WTC11 (cell line): ENCODE measurements around the gene LRRC66. TPM values are rescaled to one million over a fixed set of nuclear protein-coding genes. Genes with fewer than 3 reads are reported as not detected.

Source experiments
- ATAC-seq: fragments of 200-7000 bp; cut with Tn5 transposase; 2 replicates; pipeline ENCODE4 v1.10.0; 2021; ENCODE audit warnings: mild to moderate bottlenecking, moderate library complexity
- CTCF ChIA-PET: fragments of 300-600 bp; sonication (Branson Sonifier 250); formaldehyde crosslinking; loops from one replicate; lab custom pipeline; 2021; ENCODE audit warnings: antibody characterized with exemption; lab: Charles Lee
- POLR2A ChIA-PET: fragments of 350-600 bp; sonication (Branson Sonifier 250); formaldehyde crosslinking; loops from one replicate; lab custom pipeline; 2021; ENCODE audit warnings: antibody characterized with exemption; lab: Charles Lee
- DNase-seq: peaks from one replicate; pipeline ENCODE4 v3.0.0; 2021; ENCODE audit warnings: low spot score
- H3K27ac Mint-ChIP-seq: 2 replicates; pipeline ENCODE4 v1.8.0; 2021; ENCODE audit warnings: mixed read lengths
- H3K27me3 Mint-ChIP-seq: 2 replicates; pipeline ENCODE4 v1.8.0; 2021; ENCODE audit warnings: low read depth, mild to moderate bottlenecking, moderate library complexity, mixed read lengths
- H3K36me3 Mint-ChIP-seq: 2 replicates; pipeline ENCODE4 v1.8.0; 2021; ENCODE audit warnings: mixed read lengths
- H3K4me1 Mint-ChIP-seq: 2 replicates; pipeline ENCODE4 v1.8.0; 2022; ENCODE audit warnings: mixed read lengths
- H3K4me3 Mint-ChIP-seq: 2 replicates; pipeline ENCODE4 v1.8.0; 2021; ENCODE audit warnings: mild to moderate bottlenecking, moderate library complexity, mixed read lengths
- H3K9me3 Mint-ChIP-seq: 2 replicates; pipeline ENCODE4 v1.8.0; 2021; ENCODE audit warnings: mixed read lengths
- CREM ChIP-seq: sonication (generic); formaldehyde crosslinking; IDR thresholded peaks from 2 replicates; pipeline ENCODE4 v1.8.1; 2022; ENCODE audit warnings: mild to moderate bottlenecking, missing genetic modification reagents, moderate library complexity
- EMX1 ChIP-seq: fragments of 250-450 bp; sonication (Bioruptor Pico); IDR thresholded peaks from 2 replicates; pipeline ENCODE4 v1.8.0; 2021; ENCODE audit warnings: mild to moderate bottlenecking
- ETV6 ChIP-seq: sonication (generic); formaldehyde crosslinking; IDR thresholded peaks from 2 replicates; pipeline ENCODE4 v1.8.1; 2022; ENCODE audit warnings: mild to moderate bottlenecking, missing genetic modification reagents
- FOXK1 ChIP-seq: sonication (generic); formaldehyde crosslinking; IDR thresholded peaks from 2 replicates; pipeline ENCODE4 v1.8.0; 2022; ENCODE audit warnings: mild to moderate bottlenecking, moderate library complexity, missing genetic modification reagents
- MYBL2 ChIP-seq: sonication (generic); formaldehyde crosslinking; IDR thresholded peaks from 2 replicates; pipeline ENCODE4 v1.8.1; 2023; ENCODE audit warnings: mild to moderate bottlenecking, moderate library complexity, missing genetic modification reagents
- NFATC4 ChIP-seq: fragments of 250-450 bp; sonication (Bioruptor Pico); IDR thresholded peaks from 2 replicates; pipeline ENCODE4 v1.9.0; 2021; ENCODE audit warnings: mild to moderate bottlenecking
- NFYB ChIP-seq: sonication (generic); formaldehyde crosslinking; conservative IDR thresholded peaks from 2 replicates; pipeline ENCODE4 v1.8.0; 2022; ENCODE audit warnings: low read depth, missing genetic modification reagents
- PRRX2 ChIP-seq: fragments of 250-450 bp; sonication (Bioruptor Pico); IDR thresholded peaks from 2 replicates; pipeline ENCODE4 v1.8.0; 2021; ENCODE audit warnings: mild to moderate bottlenecking
- RELA ChIP-seq: sonication (generic); formaldehyde crosslinking; IDR thresholded peaks from 2 replicates; pipeline ENCODE4 v1.8.1; 2022; ENCODE audit warnings: missing genetic modification reagents, mild to moderate bottlenecking, borderline replicate concordance
- SMAD3 ChIP-seq: sonication (generic); formaldehyde crosslinking; IDR thresholded peaks from 2 replicates; pipeline ENCODE4 v1.8.0; 2022; ENCODE audit warnings: missing genetic modification reagents, mild to moderate bottlenecking, borderline replicate concordance
- TCF7 ChIP-seq: sonication (generic); formaldehyde crosslinking; IDR thresholded peaks from 2 replicates; pipeline ENCODE4 v1.8.0; 2022; ENCODE audit warnings: mild to moderate bottlenecking, low read depth, missing genetic modification reagents, moderate library complexity
- TP53 ChIP-seq: sonication (generic); formaldehyde crosslinking; IDR thresholded peaks from 2 replicates; pipeline ENCODE4 v1.8.1; 2023; ENCODE audit warnings: mild to moderate bottlenecking, missing genetic modification reagents
- ZNF138 ChIP-seq: sonication (generic); formaldehyde crosslinking; conservative IDR thresholded peaks from 2 replicates; pipeline ENCODE4 v1.8.1; 2022; ENCODE audit warnings: mild to moderate bottlenecking, moderate library complexity, missing genetic modification reagents
- ZNF317 ChIP-seq: sonication (generic); formaldehyde crosslinking; IDR thresholded peaks from 2 replicates; pipeline ENCODE4 v1.8.1; 2023; ENCODE audit warnings: low read depth, mild to moderate bottlenecking, moderate library complexity, missing genetic modification reagents, borderline replicate concordance
- ZNF396 ChIP-seq: fragments of 250-450 bp; sonication (Bioruptor Pico); IDR thresholded peaks from 2 replicates; pipeline ENCODE4 v1.8.0; 2021; ENCODE audit warnings: mild to moderate bottlenecking, moderate library complexity, borderline replicate concordance
- total RNA-seq: library from RNA; stranded (reverse); gene quantifications from 3 replicates; pipeline ENCODE4 v1.2.3, GENCODE V29; 2021
- TF ChIP-seq, protein P1 (sequence below): sonication (generic); formaldehyde crosslinking; IDR thresholded peaks from 2 replicates; pipeline ENCODE4 v1.8.0; 2023; ENCODE audit warnings: missing genetic modification reagents, mild to moderate bottlenecking, borderline replicate concordance
- TF ChIP-seq, protein P2 (sequence below): sonication (generic); formaldehyde crosslinking; IDR thresholded peaks from 2 replicates; pipeline ENCODE4 v1.8.0; 2022; ENCODE audit warnings: mild to moderate bottlenecking, missing genetic modification reagents
- TF ChIP-seq, protein P3 (sequence below): sonication (generic); formaldehyde crosslinking; IDR thresholded peaks from 2 replicates; pipeline ENCODE4 v1.8.1; 2023; ENCODE audit warnings: mild to moderate bottlenecking, missing genetic modification reagents
- TF ChIP-seq, protein P4 (sequence below): sonication (generic); formaldehyde crosslinking; IDR thresholded peaks from 2 replicates; pipeline ENCODE4 v1.8.1; 2022; ENCODE audit warnings: low read depth, mild to moderate bottlenecking, moderate library complexity, missing genetic modification reagents, borderline replicate concordance
- TF ChIP-seq, protein P5 (sequence below): sonication (generic); formaldehyde crosslinking; IDR thresholded peaks from 2 replicates; pipeline ENCODE4 v1.8.1; 2022; ENCODE audit warnings: mild to moderate bottlenecking, moderate library complexity, missing genetic modification reagents

Gene LRRC66
- total RNA-seq, 1 experiment from 2014 or later = not detected

DNA sequence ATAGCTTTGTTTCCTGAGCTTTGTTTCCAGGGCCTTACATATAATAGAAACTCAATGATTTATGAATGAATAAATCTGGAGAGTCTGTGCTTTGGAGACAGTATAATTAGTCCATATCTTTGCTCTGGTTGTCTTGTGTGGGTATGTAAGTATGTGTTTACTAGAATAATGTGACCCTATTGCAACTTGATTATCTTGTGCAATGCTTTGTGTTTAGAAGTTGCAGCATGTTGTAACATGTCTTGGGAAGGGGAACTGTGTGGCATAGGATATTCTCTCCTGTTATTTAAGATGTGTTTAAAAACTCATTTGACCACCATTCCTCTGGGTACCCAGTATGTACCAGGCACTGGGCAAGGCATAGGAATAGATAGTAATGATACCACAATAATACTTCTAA is 37.0 kb upstream of the LRRC66 start:
- DNase-seq (no peak), ATAC-seq (no peak)
- POLR2A ChIA-PET = no interaction called here
- Mint-ChIP-seq H3K4me1 (peaks cover 22% of the 10 kb centered on the region), H3K27ac (no peak overlapping the region), H3K9me3 (no peaks in the 10 kb centered on the region), H3K4me3 (no peak overlapping the region), H3K27me3 (peaks cover 4% of the 10 kb centered on the region), H3K36me3 (no peaks in the 10 kb centered on the region)
- CTCF ChIA-PET = no interaction called here
- TF ChIP-seq TCF7 (CRISPR knock-in tag) = no peak
- TF ChIP-seq PRRX2 (CRISPR knock-in tag) = no peak

DNA sequence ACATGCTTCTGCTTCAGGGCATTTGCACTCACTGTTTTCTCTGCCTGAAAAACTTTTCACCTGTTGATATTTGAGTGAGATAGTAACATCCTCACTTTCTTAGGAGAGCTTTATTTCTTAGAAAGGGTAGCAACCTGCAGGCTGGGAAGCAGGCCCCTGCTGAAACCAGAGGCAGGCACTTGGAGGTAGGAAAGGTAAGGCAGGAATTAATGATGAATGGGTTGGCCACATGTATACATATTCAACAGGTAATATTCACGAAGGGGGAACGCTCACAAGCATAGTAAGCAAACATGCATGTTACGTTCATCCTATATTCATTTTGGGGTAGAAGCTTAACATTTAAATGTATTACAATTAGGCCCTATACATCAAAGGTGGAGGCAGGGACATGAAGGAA is 34.1 kb upstream of the LRRC66 start:
- no peak overlapping the region for H3K4me3 Mint-ChIP-seq
- H3K4me1 Mint-ChIP-seq = peaks cover 32% of the 10 kb centered on the region
- TF ChIP-seq ZNF317 (CRISPR knock-in tag) = no peak
- no peak for TF ChIP-seq NFYB
- TF ChIP-seq, protein P1, sequence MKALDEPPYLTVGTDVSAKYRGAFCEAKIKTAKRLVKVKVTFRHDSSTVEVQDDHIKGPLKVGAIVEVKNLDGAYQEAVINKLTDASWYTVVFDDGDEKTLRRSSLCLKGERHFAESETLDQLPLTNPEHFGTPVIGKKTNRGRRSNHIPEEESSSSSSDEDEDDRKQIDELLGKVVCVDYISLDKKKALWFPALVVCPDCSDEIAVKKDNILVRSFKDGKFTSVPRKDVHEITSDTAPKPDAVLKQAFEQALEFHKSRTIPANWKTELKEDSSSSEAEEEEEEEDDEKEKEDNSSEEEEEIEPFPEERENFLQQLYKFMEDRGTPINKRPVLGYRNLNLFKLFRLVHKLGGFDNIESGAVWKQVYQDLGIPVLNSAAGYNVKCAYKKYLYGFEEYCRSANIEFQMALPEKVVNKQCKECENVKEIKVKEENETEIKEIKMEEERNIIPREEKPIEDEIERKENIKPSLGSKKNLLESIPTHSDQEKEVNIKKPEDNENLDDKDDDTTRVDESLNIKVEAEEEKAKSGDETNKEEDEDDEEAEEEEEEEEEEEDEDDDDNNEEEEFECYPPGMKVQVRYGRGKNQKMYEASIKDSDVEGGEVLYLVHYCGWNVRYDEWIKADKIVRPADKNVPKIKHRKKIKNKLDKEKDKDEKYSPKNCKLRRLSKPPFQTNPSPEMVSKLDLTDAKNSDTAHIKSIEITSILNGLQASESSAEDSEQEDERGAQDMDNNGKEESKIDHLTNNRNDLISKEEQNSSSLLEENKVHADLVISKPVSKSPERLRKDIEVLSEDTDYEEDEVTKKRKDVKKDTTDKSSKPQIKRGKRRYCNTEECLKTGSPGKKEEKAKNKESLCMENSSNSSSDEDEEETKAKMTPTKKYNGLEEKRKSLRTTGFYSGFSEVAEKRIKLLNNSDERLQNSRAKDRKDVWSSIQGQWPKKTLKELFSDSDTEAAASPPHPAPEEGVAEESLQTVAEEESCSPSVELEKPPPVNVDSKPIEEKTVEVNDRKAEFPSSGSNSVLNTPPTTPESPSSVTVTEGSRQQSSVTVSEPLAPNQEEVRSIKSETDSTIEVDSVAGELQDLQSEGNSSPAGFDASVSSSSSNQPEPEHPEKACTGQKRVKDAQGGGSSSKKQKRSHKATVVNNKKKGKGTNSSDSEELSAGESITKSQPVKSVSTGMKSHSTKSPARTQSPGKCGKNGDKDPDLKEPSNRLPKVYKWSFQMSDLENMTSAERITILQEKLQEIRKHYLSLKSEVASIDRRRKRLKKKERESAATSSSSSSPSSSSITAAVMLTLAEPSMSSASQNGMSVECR (CRISPR knock-in tag) = no peak
- TF ChIP-seq, protein P2, sequence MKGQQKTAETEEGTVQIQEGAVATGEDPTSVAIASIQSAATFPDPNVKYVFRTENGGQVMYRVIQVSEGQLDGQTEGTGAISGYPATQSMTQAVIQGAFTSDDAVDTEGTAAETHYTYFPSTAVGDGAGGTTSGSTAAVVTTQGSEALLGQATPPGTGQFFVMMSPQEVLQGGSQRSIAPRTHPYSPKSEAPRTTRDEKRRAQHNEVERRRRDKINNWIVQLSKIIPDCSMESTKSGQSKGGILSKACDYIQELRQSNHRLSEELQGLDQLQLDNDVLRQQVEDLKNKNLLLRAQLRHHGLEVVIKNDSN (CRISPR knock-in tag) = no peak
- TF ChIP-seq, protein P3, sequence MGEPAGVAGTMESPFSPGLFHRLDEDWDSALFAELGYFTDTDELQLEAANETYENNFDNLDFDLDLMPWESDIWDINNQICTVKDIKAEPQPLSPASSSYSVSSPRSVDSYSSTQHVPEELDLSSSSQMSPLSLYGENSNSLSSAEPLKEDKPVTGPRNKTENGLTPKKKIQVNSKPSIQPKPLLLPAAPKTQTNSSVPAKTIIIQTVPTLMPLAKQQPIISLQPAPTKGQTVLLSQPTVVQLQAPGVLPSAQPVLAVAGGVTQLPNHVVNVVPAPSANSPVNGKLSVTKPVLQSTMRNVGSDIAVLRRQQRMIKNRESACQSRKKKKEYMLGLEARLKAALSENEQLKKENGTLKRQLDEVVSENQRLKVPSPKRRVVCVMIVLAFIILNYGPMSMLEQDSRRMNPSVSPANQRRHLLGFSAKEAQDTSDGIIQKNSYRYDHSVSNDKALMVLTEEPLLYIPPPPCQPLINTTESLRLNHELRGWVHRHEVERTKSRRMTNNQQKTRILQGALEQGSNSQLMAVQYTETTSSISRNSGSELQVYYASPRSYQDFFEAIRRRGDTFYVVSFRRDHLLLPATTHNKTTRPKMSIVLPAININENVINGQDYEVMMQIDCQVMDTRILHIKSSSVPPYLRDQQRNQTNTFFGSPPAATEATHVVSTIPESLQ (CRISPR knock-in tag) = no peak
- no peak for TF ChIP-seq RELA (CRISPR knock-in tag)
- TF ChIP-seq, protein P4, sequence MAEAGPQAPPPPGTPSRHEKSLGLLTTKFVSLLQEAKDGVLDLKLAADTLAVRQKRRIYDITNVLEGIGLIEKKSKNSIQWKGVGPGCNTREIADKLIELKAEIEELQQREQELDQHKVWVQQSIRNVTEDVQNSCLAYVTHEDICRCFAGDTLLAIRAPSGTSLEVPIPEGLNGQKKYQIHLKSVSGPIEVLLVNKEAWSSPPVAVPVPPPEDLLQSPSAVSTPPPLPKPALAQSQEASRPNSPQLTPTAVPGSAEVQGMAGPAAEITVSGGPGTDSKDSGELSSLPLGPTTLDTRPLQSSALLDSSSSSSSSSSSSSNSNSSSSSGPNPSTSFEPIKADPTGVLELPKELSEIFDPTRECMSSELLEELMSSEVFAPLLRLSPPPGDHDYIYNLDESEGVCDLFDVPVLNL = no peak
- no peak for TF ChIP-seq SMAD3 (CRISPR knock-in tag)
- no peak for TF ChIP-seq TP53 (CRISPR knock-in tag)
- TF ChIP-seq MYBL2 (CRISPR knock-in tag) = no peak
- no peak for TF ChIP-seq ETV6 (CRISPR knock-in tag)
- TF ChIP-seq FOXK1 = no peak
- TF ChIP-seq NFATC4 (CRISPR knock-in tag) = no peak
- TF ChIP-seq ZNF396 = no peak
- TF ChIP-seq EMX1 (CRISPR knock-in tag) = no peak
- no peak for TF ChIP-seq ZNF138 (CRISPR knock-in tag)
- TF ChIP-seq TCF7 (CRISPR knock-in tag) = no peak
- no peak for TF ChIP-seq CREM (CRISPR knock-in tag)
- TF ChIP-seq, protein P5, sequence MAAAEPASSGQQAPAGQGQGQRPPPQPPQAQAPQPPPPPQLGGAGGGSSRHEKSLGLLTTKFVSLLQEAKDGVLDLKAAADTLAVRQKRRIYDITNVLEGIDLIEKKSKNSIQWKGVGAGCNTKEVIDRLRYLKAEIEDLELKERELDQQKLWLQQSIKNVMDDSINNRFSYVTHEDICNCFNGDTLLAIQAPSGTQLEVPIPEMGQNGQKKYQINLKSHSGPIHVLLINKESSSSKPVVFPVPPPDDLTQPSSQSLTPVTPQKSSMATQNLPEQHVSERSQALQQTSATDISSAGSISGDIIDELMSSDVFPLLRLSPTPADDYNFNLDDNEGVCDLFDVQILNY (CRISPR knock-in tag) = no peak
- ChIA-PET POLR2A (no interaction called here), CTCF (no interaction called here)
- ATAC-seq (no peak), DNase-seq (no peak)
- H3K36me3 Mint-ChIP-seq = peaks cover 2% of the 10 kb centered on the region
- H3K27ac Mint-ChIP-seq = no peak overlapping the region
- peaks cover 1% of the 10 kb centered on the region for H3K9me3 Mint-ChIP-seq
- peaks cover 19% of the 10 kb centered on the region for H3K27me3 Mint-ChIP-seq
